HG02610 (cell line): ENCODE measurements around the gene CCR5.

Source experiments
- ATAC-seq: cut with Tn5 transposase; IDR thresholded peaks from one replicate; pipeline ENCODE4 v1.9.1; 2021; ENCODE audit warnings: mild to moderate bottlenecking, moderate library complexity; ENCODE audit not compliant: unreplicated experiment

Gene CCR5

GRCh38 chr3:46356909-46357308 is 13.8 kb upstream of the CCR5 start:
- no peak for ATAC-seq

GRCh38 chr3:46358466-46358865 is 12.3 kb upstream of the CCR5 start:
- no peak for ATAC-seq

GRCh38 chr3:46359733-46360493 is 10.8 kb upstream of the CCR5 start:
- peak; percentile 79 for ATAC-seq

GRCh38 chr3:46360907-46361306 is 9.8 kb upstream of the CCR5 start:
- no peak for ATAC-seq

- ATAC-seq, result no peak
Observed at GRCh38 chr3:46361408-46362283, 9.1 kb upstream of the CCR5 start.

GRCh38 chr3:46365041-46365440 is 5.7 kb upstream of the CCR5 start:
- no peak for ATAC-seq

GRCh38 chr3:46365737-46366524 is 4.8 kb upstream of the CCR5 start:
- no peak for ATAC-seq

- no peak for ATAC-seq
Observed at GRCh38 chr3:46367811-46368210, 2.9 kb upstream of the CCR5 start.

GRCh38 chr3:46368569-46368968 is 2.2 kb upstream of the CCR5 start:
- no peak for ATAC-seq

- ATAC-seq, result no peak
Observed at GRCh38 chr3:46369151-46369550, 1.6 kb upstream of the CCR5 start.

- peak; percentile 91 for ATAC-seq
Observed at GRCh38 chr3:46369675-46370132, 1.0 kb upstream of the CCR5 start.

GRCh38 chr3:46371519-46372340 is 984 bp downstream of the CCR5 start:
- ATAC-seq, result no peak

- no peak for ATAC-seq
Observed at GRCh38 chr3:46372492-46373359, 2.0 kb downstream of the CCR5 start.

GRCh38 chr3:46374755-46375154 is 4.0 kb downstream of the CCR5 start:
- no peak for ATAC-seq

- ATAC-seq, result no peak
Observed at GRCh38 chr3:46375218-46375617, 4.5 kb downstream of the CCR5 start.

GRCh38 chr3:46375814-46376213 is 5.1 kb downstream of the CCR5 start:
- ATAC-seq, result no peak

- no peak for ATAC-seq
Observed at GRCh38 chr3:46378426-46378942, 7.7 kb downstream of the CCR5 start.

GRCh38 chr3:46380471-46381221 is 9.9 kb downstream of the CCR5 start:
- ATAC-seq, result no peak
